ENCODE measurements around the gene SH3BGRL3. TPM values are rescaled to one million over a fixed set of nuclear protein-coding genes. Genes with fewer than 3 reads are reported as not detected.

SH3BGRL3 gene
- total RNA-seq, 4 donors from 2014 or later: 31.6 to 60.2 (median 44.0) TPM

DNA sequence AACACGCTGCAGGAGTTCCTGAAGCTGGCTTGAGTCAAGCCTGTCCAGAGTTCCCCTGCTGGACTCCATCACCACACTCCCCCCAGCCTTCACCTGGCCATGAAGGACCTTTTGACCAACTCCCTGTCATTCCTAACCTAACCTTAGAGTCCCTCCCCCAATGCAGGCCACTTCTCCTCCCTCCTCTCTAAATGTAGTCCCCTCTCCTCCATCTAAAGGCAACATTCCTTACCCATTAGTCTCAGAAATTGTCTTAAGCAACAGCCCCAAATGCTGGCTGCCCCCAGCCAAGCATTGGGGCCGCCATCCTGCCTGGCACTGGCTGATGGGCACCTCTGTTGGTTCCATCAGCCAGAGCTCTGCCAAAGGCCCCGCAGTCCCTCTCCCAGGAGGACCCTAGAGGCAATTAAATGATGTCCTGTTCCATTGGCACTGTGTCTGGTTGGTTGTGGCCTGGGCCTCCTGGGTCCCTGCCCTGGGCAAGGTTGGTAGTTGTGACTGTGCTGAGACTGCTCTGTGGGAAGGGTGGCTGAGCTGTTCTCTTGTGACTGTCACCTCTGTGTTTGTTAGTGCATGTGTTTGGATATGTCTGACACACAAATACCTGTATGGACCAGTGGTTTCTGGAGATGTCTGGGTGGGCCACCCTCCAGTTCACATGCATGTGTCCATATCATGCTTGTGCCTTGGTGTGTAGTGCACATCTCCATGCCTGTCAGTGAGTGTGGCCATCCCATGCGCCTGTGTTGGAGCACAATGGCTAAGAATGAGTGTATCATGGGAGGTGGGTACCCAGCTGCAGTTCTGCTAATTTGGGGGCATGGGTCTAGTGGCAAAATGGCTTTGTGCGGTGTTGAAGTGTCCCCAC lies 1.4 kb downstream of the SH3BGRL3 start:
- peak overlapping the region in 1 of 2 donors; percentile 93 for H3K4me3 ChIP-seq
- ATAC-seq: no peak
- peaks cover 0 to 91% (median 55%) of the 10 kb centered on the region in 3 donors for H3K4me1 ChIP-seq
- TF ChIP-seq CTCF (IDR thresholded peaks at IDR 0.05): no peak
- no peak for TF ChIP-seq POLR2AphosphoS5 (IDR thresholded peaks at IDR 0.05)
- TF ChIP-seq EP300 (IDR thresholded peaks at IDR 0.05): no peak
- TF ChIP-seq POLR2A (IDR thresholded peaks at IDR 0.05): no peak
- no peaks in the 10 kb centered on the region for H3K9me3 ChIP-seq
- H3K27ac ChIP-seq: peak overlapping the region; percentile 87 to 97 (median 95)
- WGBS, 2 donors (ENCODE audit: low coverage in 1 of 2): 91% methylated on average over 4 of the region's 5 CpGs; no CpG with 5 or more reads in 1 of the 2 donors
- H3K36me3 ChIP-seq: peaks cover 0 to 6% of the 10 kb centered on the region in 2 donors
- no peaks in the 10 kb centered on the region for H3K27me3 ChIP-seq

GRCh38 chr1:26281971-26282370 lies 2.1 kb downstream of the SH3BGRL3 start:
- Histone ChIP-seq H3K27ac (peak overlapping the region in 3 of 4 donors; percentile 95 to 97 (median 95)), H3K4me1 (peaks cover 0 to 91% (median 50%) of the 10 kb centered on the region in 3 donors), H3K4me3 (no peak overlapping the region), H3K27me3 (no peaks in the 10 kb centered on the region), H3K36me3 (peaks cover 0 to 4% of the 10 kb centered on the region in 2 donors), H3K9me3 (no peaks in the 10 kb centered on the region)
- TF ChIP-seq EP300 (IDR thresholded peaks at IDR 0.05) (no peak), CTCF (IDR thresholded peaks at IDR 0.05) (no peak), POLR2A (IDR thresholded peaks at IDR 0.05) (no peak), POLR2AphosphoS5 (IDR thresholded peaks at IDR 0.05) (no peak)
- 0% methylated on average over 1 of the region's 15 CpGs; no CpG with 5 or more reads in 1 of the 2 donors for WGBS, 2 donors (ENCODE audit: low coverage in 1 of 2)
- ATAC-seq: no peak

DNA sequence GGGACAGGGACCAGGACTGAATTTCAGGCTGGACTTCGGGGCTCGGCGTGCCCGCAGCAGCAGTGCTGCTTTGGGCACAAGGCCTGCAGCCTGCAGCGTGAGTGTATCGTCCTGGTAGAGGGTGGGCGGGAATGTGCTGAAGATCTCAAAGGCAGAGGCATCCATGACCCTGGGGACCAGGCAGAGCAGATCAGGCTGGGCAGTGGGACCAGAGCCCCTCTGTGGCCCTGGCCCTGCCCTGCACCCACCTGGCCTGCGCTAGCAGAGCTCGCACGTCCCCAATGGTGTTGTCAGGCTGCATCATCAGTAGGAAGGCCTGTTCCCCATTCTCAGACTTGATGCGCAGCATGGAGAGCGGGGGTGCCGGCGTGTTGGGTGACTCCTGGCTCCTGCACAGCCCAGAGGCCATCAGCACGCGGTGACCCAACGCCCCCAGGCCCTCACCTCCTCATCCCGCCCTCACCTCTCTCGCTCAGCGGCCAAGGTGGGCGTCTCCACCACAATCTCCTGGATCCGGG lies 2.6 kb downstream of the SH3BGRL3 start:
- 0% methylated on average over 1 of the region's 22 CpGs; no CpG with 5 or more reads in 1 of the 2 donors for WGBS, 2 donors (ENCODE audit: low coverage in 1 of 2)
- Histone ChIP-seq H3K4me3 (no peak overlapping the region), H3K27ac (peak overlapping the region in 3 of 4 donors; percentile 95 to 97 (median 95)), H3K36me3 (no peaks in the 10 kb centered on the region), H3K27me3 (no peaks in the 10 kb centered on the region), H3K4me1 (peaks cover 0 to 89% (median 51%) of the 10 kb centered on the region in 3 donors), H3K9me3 (no peaks in the 10 kb centered on the region)
- no peak for ATAC-seq
- TF ChIP-seq POLR2AphosphoS5 (IDR thresholded peaks at IDR 0.05) (no peak), CTCF (IDR thresholded peaks at IDR 0.05) (no peak), EP300 (IDR thresholded peaks at IDR 0.05) (no peak)

GRCh38 chr1:26283279-26283853 lies 3.5 kb downstream of the SH3BGRL3 start:
- TF ChIP-seq POLR2A (IDR thresholded peaks at IDR 0.05) (no peak), POLR2AphosphoS5 (IDR thresholded peaks at IDR 0.05) (no peak), EP300 (IDR thresholded peaks at IDR 0.05) (no peak), CTCF (IDR thresholded peaks at IDR 0.05) (no peak)
- no peaks in the 10 kb centered on the region for H3K9me3 ChIP-seq
- H3K4me1 ChIP-seq: peaks cover 0 to 89% (median 48%) of the 10 kb centered on the region in 3 donors
- WGBS, 2 donors (ENCODE audit: low coverage in 1 of 2): 33 to 65% methylated on average over 2 to 4 of the region's 4 CpGs
- peak overlapping the region in 3 of 4 donors; percentile 95 to 97 (median 95) for H3K27ac ChIP-seq
- no peak for ATAC-seq
- H3K36me3 ChIP-seq: no peaks in the 10 kb centered on the region
- H3K27me3 ChIP-seq: no peaks in the 10 kb centered on the region
- no peak overlapping the region for H3K4me3 ChIP-seq
